CD4-positive, alpha-beta T cell (primary cell): Measurements from ENCODE around the gene CAMKK1. TPM values are rescaled to one million over a fixed set of nuclear protein-coding genes. Genes with fewer than 3 reads are reported as not detected.

Experiments
- ATAC-seq: fragments of 200-7000 bp; cut with Tn5 transposase; one replicate; pipeline ENCODE4 v1.10.0; 2022; ENCODE audit warnings: mild to moderate bottlenecking; ENCODE audit not compliant: poor library complexity
- CTCF ChIA-PET: fragments of 350-600 bp; sonication (Branson Sonifier 250); formaldehyde crosslinking; loops from one replicate; lab custom pipeline; 2021; ENCODE audit warnings: antibody characterized with exemption, inconsistent platforms; lab: Charles Lee
- POLR2A ChIA-PET: fragments of 350-600 bp; sonication (Branson Sonifier 250); formaldehyde crosslinking; loops from one replicate; lab custom pipeline; 2021; ENCODE audit warnings: antibody characterized with exemption, inconsistent platforms; lab: Charles Lee
- DNase-seq, 14 experiments: peaks; one replicate each; pipeline ENCODE4 v3.0.0-alpha.2; 2013 to 2020; ENCODE audit warnings: mixed read lengths in 2 of 14
- H3K27ac ChIP-seq, 2 donors: one replicate each; pipeline versions ENCODE4 v1.5.1 to v1.7.0; 2013; ENCODE audit warnings: low read length in 2 of 2, low read depth in 1 of 2, mild to moderate bottlenecking in 1 of 2
- H3K27me3 ChIP-seq, 2 experiments: 1 replicate in 1 of 2; 2 replicates in 1 of 2; pipeline versions ENCODE4 v1.6.1 to v1.7.0; 2013; ENCODE audit warnings: low read length in 2 of 2, control low read depth in 1 of 2, mild to moderate bottlenecking in 1 of 2, moderate library complexity in 1 of 2; ENCODE audit not compliant: insufficient read depth in 2 of 2, control insufficient read depth in 1 of 2
- H3K36me3 ChIP-seq: one replicate; pipeline ENCODE4 v1.6.1; 2013; ENCODE audit warnings: low read length, control low read depth; ENCODE audit not compliant: insufficient read depth
- H3K4me1 ChIP-seq: one replicate; pipeline ENCODE4 v1.6.1; 2013; ENCODE audit warnings: low read length, control low read depth; ENCODE audit not compliant: insufficient read depth
- H3K4me3 ChIP-seq: one replicate; pipeline ENCODE4 v1.5.1; 2013; ENCODE audit warnings: mild to moderate bottlenecking, low read length, moderate library complexity
- H3K9me3 ChIP-seq, 2 experiments: 1 replicate in 1 of 2; 2 replicates in 1 of 2; pipeline versions ENCODE4 v1.6.1 to v1.7.0; 2013; ENCODE audit warnings: low read length in 2 of 2, mild to moderate bottlenecking in 2 of 2, control low read depth in 1 of 2, moderate library complexity in 1 of 2; ENCODE audit not compliant: control insufficient read depth in 1 of 2, insufficient read depth in 1 of 2
- H3K27ac Mint-ChIP-seq: one replicate; pipeline ENCODE4 v1.8.0; 2020; ENCODE audit warnings: mixed read lengths
- H3K27me3 Mint-ChIP-seq: one replicate; pipeline ENCODE4 v1.8.0; 2021; ENCODE audit warnings: mixed read lengths
- H3K36me3 Mint-ChIP-seq: one replicate; pipeline ENCODE4 v1.8.0; 2021; ENCODE audit warnings: low read depth, mixed read lengths
- H3K4me1 Mint-ChIP-seq: one replicate; pipeline ENCODE4 v1.8.0; 2021; ENCODE audit warnings: low read depth, mixed read lengths
- H3K4me3 Mint-ChIP-seq: one replicate; pipeline ENCODE4 v1.8.0; 2020; ENCODE audit warnings: mild to moderate bottlenecking, mixed read lengths
- H3K9me3 Mint-ChIP-seq: one replicate; pipeline ENCODE4 v1.8.0; 2020; ENCODE audit warnings: mixed read lengths
- intact Hi-C, 2 experiments: fragments of 100-400 bp; cut with DNase I in 1 of 2; cut with micrococcal nuclease in 1 of 2; formaldehyde crosslinking; loops; one replicate each; pipeline versions ENCODE4 v1.15.1 to v1.9.0; 2023 to 2025; cut with DNase I, micrococcal nuclease
- total RNA-seq, 174 experiments: library from RNA in 2 of 174; stranded (reverse) in 2 of 174; gene quantifications; one replicate each; pipeline ENCODE4 v1.2.3 and lab custom pipeline; 2021 to 2026
- TF ChIP-seq, protein P1 (sequence below): fragments of 200-600 bp; IDR thresholded peaks from one replicate; pipeline ENCODE4 v1.8.0; 2022; ENCODE audit warnings: antibody characterized with exemption, mild to moderate bottlenecking

The CAMKK1 gene
- total RNA-seq, 2 experiments from 2014 or later = 4.8 to 4.9 TPM

DNA sequence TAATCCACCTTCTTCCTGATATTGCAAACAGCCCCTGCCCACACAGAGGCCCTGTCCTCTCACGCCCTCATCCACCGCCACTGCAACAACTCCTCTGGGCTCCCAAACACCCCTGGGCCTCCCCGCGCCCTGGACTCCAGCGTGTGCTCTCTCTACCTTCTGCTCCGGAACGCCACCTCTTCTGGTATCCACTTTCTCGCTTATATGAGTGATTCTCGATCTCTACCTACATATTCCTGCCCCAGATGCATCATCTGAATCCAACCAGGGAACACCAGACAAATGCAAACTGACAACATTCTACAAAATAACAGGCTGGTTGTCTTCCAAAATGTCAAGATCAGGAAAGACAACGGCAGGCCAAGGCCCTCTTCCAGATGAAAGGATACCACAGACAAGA, 19.0 kb downstream of the CAMKK1 start:
- H3K4me3 Mint-ChIP-seq = no peak overlapping the region
- H3K27ac Mint-ChIP-seq = peak overlapping the region; percentile 56
- Histone ChIP-seq H3K27ac (no peak overlapping the region), H3K4me1 (no peaks in the 10 kb centered on the region), H3K4me3 (no peak overlapping the region), H3K27me3 (no peaks in the 10 kb centered on the region), H3K9me3 (no peaks in the 10 kb centered on the region), H3K36me3 (peaks cover 8% of the 10 kb centered on the region)
- TF ChIP-seq, protein P1, sequence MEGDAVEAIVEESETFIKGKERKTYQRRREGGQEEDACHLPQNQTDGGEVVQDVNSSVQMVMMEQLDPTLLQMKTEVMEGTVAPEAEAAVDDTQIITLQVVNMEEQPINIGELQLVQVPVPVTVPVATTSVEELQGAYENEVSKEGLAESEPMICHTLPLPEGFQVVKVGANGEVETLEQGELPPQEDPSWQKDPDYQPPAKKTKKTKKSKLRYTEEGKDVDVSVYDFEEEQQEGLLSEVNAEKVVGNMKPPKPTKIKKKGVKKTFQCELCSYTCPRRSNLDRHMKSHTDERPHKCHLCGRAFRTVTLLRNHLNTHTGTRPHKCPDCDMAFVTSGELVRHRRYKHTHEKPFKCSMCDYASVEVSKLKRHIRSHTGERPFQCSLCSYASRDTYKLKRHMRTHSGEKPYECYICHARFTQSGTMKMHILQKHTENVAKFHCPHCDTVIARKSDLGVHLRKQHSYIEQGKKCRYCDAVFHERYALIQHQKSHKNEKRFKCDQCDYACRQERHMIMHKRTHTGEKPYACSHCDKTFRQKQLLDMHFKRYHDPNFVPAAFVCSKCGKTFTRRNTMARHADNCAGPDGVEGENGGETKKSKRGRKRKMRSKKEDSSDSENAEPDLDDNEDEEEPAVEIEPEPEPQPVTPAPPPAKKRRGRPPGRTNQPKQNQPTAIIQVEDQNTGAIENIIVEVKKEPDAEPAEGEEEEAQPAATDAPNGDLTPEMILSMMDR = no peak
- H3K27me3 Mint-ChIP-seq = no peaks in the 10 kb centered on the region
- intact Hi-C loops = no loop called here
- ChIA-PET CTCF (no interaction called here), POLR2A (no interaction called here)
- no peak for ATAC-seq
- H3K36me3 Mint-ChIP-seq = peaks cover 33% of the 10 kb centered on the region
- no peak for DNase-seq
- peaks cover 7% of the 10 kb centered on the region for H3K4me1 Mint-ChIP-seq
- H3K9me3 Mint-ChIP-seq = no peaks in the 10 kb centered on the region

DNA sequence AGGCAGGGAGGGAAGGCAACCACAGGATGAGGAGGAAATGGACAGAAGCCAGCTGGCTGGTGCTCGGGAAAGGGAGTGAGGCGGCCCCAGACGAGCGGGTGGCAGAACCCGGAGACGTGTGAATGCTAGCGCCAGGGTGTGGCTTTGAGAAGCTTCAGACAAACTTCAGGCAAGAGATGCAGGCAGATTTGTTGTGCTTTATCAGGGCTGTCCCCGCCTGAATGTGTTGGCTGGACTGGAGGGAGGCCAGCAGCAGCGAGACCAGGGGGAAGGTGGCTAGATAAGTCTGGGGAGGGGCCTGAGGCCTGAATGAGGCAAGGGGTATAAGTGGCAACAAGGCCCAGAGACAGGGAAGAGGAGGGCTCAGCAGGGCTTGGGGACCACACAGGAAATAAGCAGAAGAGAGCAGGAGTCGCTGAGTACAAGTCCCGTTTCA, 22.0 kb downstream of the CAMKK1 start:
- Mint-ChIP-seq H3K27me3 (no peaks in the 10 kb centered on the region), H3K9me3 (no peaks in the 10 kb centered on the region), H3K36me3 (peaks cover 17% of the 10 kb centered on the region), H3K4me1 (peaks cover 7% of the 10 kb centered on the region), H3K4me3 (peak overlapping the region; percentile 74), H3K27ac (peak overlapping the region; percentile 88)
- intact Hi-C loops = no loop called here
- DNase-seq (peak in 2 of 14 experiments; percentile 21 to 28), ATAC-seq (peak; percentile 83)
- ChIA-PET POLR2A (no interaction called here), CTCF (no interaction called here)
- H3K9me3 ChIP-seq = no peaks in the 10 kb centered on the region
- peaks cover 8% of the 10 kb centered on the region for H3K36me3 ChIP-seq
- H3K27ac ChIP-seq = no peak overlapping the region
- H3K4me3 ChIP-seq = no peak overlapping the region
- H3K27me3 ChIP-seq = no peaks in the 10 kb centered on the region
- no peaks in the 10 kb centered on the region for H3K4me1 ChIP-seq
- TF ChIP-seq, protein P1 = no peak

DNA sequence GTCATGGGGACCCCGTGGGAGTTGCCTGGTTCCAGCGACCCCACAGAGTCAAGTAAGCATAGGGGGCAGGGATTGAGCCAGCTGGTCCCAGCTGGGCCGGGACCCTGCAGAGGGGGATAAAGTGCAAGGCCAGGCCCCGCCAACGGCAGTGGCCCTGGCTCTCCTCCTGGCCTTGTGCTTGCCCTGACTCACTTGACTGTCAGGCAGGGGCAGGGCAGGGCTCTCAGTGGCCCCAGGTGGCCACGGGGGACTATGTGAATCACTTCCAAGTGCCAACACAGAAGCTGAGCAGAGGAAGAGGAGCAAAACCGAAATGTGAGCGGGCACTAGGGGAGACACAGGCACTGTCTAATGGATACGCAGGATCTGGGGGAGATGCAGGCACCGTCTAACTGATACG, 25.2 kb downstream of the CAMKK1 start:
- Mint-ChIP-seq H3K36me3 (peaks cover 5% of the 10 kb centered on the region), H3K27me3 (no peaks in the 10 kb centered on the region), H3K4me3 (no peak overlapping the region), H3K9me3 (no peaks in the 10 kb centered on the region), H3K27ac (no peak overlapping the region), H3K4me1 (peaks cover 7% of the 10 kb centered on the region)
- no peak for DNase-seq
- Histone ChIP-seq H3K27me3 (no peaks in the 10 kb centered on the region), H3K27ac (no peak overlapping the region), H3K4me3 (no peak overlapping the region), H3K36me3 (no peaks in the 10 kb centered on the region), H3K9me3 (no peaks in the 10 kb centered on the region), H3K4me1 (no peaks in the 10 kb centered on the region)
- TF ChIP-seq, protein P1 = no peak
- ATAC-seq = no peak
- ChIA-PET POLR2A (no interaction called here), CTCF (no interaction called here)
- intact Hi-C loops = no loop called here
